Nephron (organoid): ENCODE data around the gene B9D2.
A peak's percentile ranks its signal among the peaks of the same experiment; 100 is the strongest.
"Not testable (repeated sequence)": the region's sequence is repeated elsewhere in the genome, so short reads cannot be mapped to it uniquely, and the experiment has no call there.

ENCODE experiments used
- H3K27ac Mint-ChIP-seq, 3 experiments: 2 replicates each; pipeline ENCODE4 v1.8.0; 2020; ENCODE audit warnings: mixed read lengths in 3 of 3, mild to moderate bottlenecking in 2 of 3, moderate library complexity in 1 of 3
- H3K27me3 Mint-ChIP-seq: 2 replicates; pipeline ENCODE4 v1.8.0; 2021; ENCODE audit warnings: low read depth, mild to moderate bottlenecking, moderate library complexity, mixed read lengths
- H3K36me3 Mint-ChIP-seq: 2 replicates; pipeline ENCODE4 v1.8.0; 2020; ENCODE audit warnings: low read depth, mixed read lengths
- H3K4me1 Mint-ChIP-seq: 2 replicates; pipeline ENCODE4 v1.8.0; 2020; ENCODE audit warnings: mixed read lengths
- H3K4me3 Mint-ChIP-seq, 3 experiments: 2 replicates each; pipeline ENCODE4 v1.8.0; 2020; ENCODE audit warnings: mild to moderate bottlenecking in 3 of 3, mixed read lengths in 3 of 3, moderate library complexity in 2 of 3
- H3K9me3 Mint-ChIP-seq: 2 replicates; pipeline ENCODE4 v1.8.0; 2020; ENCODE audit warnings: mixed read lengths
- TF ChIP-seq, protein P1 (sequence below), 3 experiments: fragments of 200-600 bp; sonication (generic); IDR thresholded peaks; one replicate each; pipeline ENCODE4 v1.5.0; 2021; ENCODE audit warnings: antibody characterized with exemption in 3 of 3; ENCODE audit not compliant: unreplicated experiment in 3 of 3

The B9D2 gene

GRCh38 chr19:41372501-41372900 lies 8.6 kb upstream of the B9D2 start:
- TF ChIP-seq, protein P1, sequence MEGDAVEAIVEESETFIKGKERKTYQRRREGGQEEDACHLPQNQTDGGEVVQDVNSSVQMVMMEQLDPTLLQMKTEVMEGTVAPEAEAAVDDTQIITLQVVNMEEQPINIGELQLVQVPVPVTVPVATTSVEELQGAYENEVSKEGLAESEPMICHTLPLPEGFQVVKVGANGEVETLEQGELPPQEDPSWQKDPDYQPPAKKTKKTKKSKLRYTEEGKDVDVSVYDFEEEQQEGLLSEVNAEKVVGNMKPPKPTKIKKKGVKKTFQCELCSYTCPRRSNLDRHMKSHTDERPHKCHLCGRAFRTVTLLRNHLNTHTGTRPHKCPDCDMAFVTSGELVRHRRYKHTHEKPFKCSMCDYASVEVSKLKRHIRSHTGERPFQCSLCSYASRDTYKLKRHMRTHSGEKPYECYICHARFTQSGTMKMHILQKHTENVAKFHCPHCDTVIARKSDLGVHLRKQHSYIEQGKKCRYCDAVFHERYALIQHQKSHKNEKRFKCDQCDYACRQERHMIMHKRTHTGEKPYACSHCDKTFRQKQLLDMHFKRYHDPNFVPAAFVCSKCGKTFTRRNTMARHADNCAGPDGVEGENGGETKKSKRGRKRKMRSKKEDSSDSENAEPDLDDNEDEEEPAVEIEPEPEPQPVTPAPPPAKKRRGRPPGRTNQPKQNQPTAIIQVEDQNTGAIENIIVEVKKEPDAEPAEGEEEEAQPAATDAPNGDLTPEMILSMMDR (IDR thresholded peaks at IDR 0.05; ENCODE audit: unreplicated experiment in 3 of 3) = no peak
- H3K9me3 Mint-ChIP-seq = no peaks in the 10 kb centered on the region
- H3K27me3 Mint-ChIP-seq = no peaks in the 10 kb centered on the region
- peaks cover 21% of the 10 kb centered on the region for H3K4me1 Mint-ChIP-seq
- peak overlapping the region in 1 of 3 experiments; percentile 37 for H3K27ac Mint-ChIP-seq
- H3K4me3 Mint-ChIP-seq = no peak overlapping the region
- no peaks in the 10 kb centered on the region for H3K36me3 Mint-ChIP-seq

DNA sequence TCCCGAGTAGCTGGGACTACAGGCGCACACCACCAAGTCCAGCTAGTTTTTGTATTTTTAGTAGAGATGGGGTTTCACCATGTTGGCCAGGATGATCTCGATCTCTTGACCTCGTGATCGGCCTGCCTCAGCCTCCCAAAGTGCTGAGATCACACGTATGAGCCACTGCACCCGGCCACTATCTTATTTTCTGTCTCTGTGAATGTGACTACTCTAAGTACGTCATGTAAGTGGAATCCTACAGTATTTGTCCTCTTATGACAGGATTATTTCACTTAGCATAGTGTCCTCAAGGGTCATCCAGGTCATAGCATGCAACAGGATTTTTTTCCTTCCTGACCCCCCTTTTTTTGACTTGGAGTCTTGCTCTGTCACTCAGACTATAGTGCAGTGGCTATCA lies 7.6 kb upstream of the B9D2 start:
- Mint-ChIP-seq H3K27me3 (no peaks in the 10 kb centered on the region), H3K4me1 (peaks cover 13% of the 10 kb centered on the region), H3K36me3 (no peaks in the 10 kb centered on the region)

DNA sequence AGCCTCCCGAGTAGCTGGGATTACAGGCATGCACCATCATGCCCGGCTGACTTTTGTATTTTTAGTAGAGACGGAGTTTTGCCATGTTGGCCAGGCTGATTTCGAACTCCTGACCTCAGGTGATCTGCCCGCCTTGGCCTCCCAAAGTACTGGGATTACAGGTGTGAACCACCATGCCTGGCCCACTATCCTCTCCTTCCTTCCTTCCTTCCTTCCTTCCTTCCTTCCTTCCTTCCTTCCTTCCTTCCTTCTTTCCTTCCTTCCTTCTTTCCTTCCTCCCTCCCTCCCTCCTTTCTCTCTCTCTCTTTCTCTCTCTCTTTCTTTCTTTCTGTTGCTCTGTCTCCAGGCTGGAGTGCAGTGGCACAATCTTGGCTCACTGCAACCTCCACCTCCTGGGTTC lies 7.2 kb upstream of the B9D2 start:
- H3K4me3 Mint-ChIP-seq, H3K9me3 Mint-ChIP-seq, H3K36me3 Mint-ChIP-seq, H3K27ac Mint-ChIP-seq, H3K27me3 Mint-ChIP-seq: not testable (repeated sequence)
- H3K4me1 Mint-ChIP-seq = peaks cover 14% of the 10 kb centered on the region

More for the DNA sequence above, 7.6 kb upstream of the B9D2 start:
- no peak overlapping the region for H3K4me3 Mint-ChIP-seq
- no peaks in the 10 kb centered on the region for H3K9me3 Mint-ChIP-seq
- no peak overlapping the region for H3K27ac Mint-ChIP-seq
- TF ChIP-seq, protein P1 (IDR thresholded peaks at IDR 0.05; ENCODE audit: unreplicated experiment in 3 of 3) = no peak

DNA sequence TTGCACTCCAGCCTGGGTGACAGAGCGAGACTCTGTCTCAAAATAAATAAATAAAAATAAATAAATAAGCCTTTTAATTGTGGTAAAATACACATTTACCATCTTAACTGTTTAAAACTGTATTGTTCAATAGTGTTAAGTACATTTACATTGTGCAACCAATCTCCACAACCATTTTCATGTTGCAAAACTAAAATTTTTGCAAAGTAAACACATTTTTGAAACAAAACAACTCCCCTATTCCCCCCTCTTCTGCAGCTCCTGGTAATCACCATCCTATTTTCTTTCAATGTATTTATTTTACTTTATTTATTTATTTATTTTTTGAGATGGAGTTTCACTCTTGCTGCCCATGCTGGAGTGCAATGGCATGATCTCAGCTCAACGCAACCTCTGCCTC lies 5.8 kb upstream of the B9D2 start:
- Mint-ChIP-seq H3K27ac (no peak overlapping the region), H3K4me1 (peaks cover 12% of the 10 kb centered on the region), H3K36me3 (no peaks in the 10 kb centered on the region), H3K9me3 (no peaks in the 10 kb centered on the region), H3K27me3 (no peaks in the 10 kb centered on the region), H3K4me3 (no peak overlapping the region)
- TF ChIP-seq, protein P1 (IDR thresholded peaks at IDR 0.05; ENCODE audit: unreplicated experiment in 3 of 3) = no peak

DNA sequence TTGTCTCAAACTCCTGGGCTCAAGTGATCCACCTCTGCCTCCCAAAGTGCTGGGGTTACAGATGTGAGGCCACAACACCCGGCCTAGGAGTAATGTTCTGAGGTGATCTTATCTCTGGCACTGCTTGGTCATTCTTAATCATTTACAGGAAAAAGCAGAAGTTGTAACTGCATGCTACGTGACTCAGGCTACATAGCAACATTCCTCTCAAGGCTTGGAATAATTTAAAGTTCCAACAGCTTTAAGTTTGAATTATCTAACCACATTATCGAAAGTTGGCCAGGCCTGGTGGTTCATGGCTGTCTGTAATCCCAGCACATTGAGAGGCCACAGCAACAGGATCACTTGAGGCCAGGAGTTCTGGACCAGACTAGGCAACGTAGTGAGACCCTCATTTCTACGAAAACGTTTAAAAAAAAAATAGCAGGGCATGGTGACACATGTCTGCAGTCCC lies 3.9 kb upstream of the B9D2 start:
- peaks cover 9% of the 10 kb centered on the region for H3K4me1 Mint-ChIP-seq
- H3K4me3 Mint-ChIP-seq = peak overlapping the region in 2 of 3 experiments; percentile 25 to 59
- H3K27me3 Mint-ChIP-seq = no peaks in the 10 kb centered on the region
- H3K27ac Mint-ChIP-seq = peak overlapping the region; percentile 77 to 93 (median 88)
- TF ChIP-seq, protein P1 (IDR thresholded peaks at IDR 0.05; ENCODE audit: unreplicated experiment in 3 of 3) = no peak
- H3K36me3 Mint-ChIP-seq = no peaks in the 10 kb centered on the region
- no peaks in the 10 kb centered on the region for H3K9me3 Mint-ChIP-seq

GRCh38 chr19:41366089-41366488 lies 2.1 kb upstream of the B9D2 start:
- Mint-ChIP-seq H3K27ac (peak overlapping the region; percentile 78 to 92 (median 79)), H3K27me3 (no peaks in the 10 kb centered on the region), H3K4me3 (peak overlapping the region; percentile 63 to 83 (median 81)), H3K4me1 (peaks cover 9% of the 10 kb centered on the region), H3K36me3 (no peaks in the 10 kb centered on the region), H3K9me3 (no peaks in the 10 kb centered on the region)
- TF ChIP-seq, protein P1 (IDR thresholded peaks at IDR 0.05; ENCODE audit: unreplicated experiment in 3 of 3) = no peak
